SK-N-SH (cell line): ENCODE data around the gene C17orf67.
A peak's percentile ranks its signal among the peaks of the same experiment; 100 is the strongest.

Source experiments
- CTCF ChIP-seq: fragments of 200-600 bp; sonication (generic); IDR thresholded peaks from 2 replicates; pipeline ENCODE4 v1.6.1; 2017; ENCODE audit warnings: antibody characterized with exemption, mild to moderate bottlenecking, moderate library complexity
- FOXJ3 ChIP-seq: sonication (generic); formaldehyde crosslinking; IDR thresholded peaks from 2 replicates; pipeline ENCODE4 v1.5.1; 2020; ENCODE audit warnings: mild to moderate bottlenecking, missing genetic modification reagents
- JUND ChIP-seq: IDR thresholded peaks from 2 replicates; pipeline ENCODE4 v1.4.0; 2012
- MAX ChIP-seq: IDR thresholded peaks from 2 replicates; pipeline ENCODE4 v1.4.0; 2012; ENCODE audit warnings: low read depth
- POLR2AphosphoS5 ChIP-seq: IDR thresholded peaks from 2 replicates; pipeline ENCODE4 v1.6.1; 2012; ENCODE audit warnings: low read depth, low read length
- RCOR1 ChIP-seq: fragments of 150-350 bp; IDR thresholded peaks from 2 replicates; pipeline ENCODE4 v1.6.1; 2017; ENCODE audit warnings: antibody characterized with exemption, low read length
- RFX5 ChIP-seq: IDR thresholded peaks from 2 replicates; pipeline ENCODE4 v1.6.1; 2012; ENCODE audit warnings: mild to moderate bottlenecking, improper control_type of control experiment, low read length
- RXRA ChIP-seq: IDR thresholded peaks from 2 replicates; pipeline ENCODE4 v1.4.0; 2012; ENCODE audit warnings: low read depth, mild to moderate bottlenecking, borderline replicate concordance
- SMC3 ChIP-seq: IDR thresholded peaks from 2 replicates; pipeline ENCODE4 v1.6.1; 2012; ENCODE audit warnings: low read depth, low read length, improper control_type of control experiment
- TAF1 ChIP-seq: IDR thresholded peaks from 2 replicates; pipeline ENCODE4 v1.6.1; 2012; ENCODE audit warnings: low read depth, mild to moderate bottlenecking, low read length, moderate library complexity, borderline replicate concordance
- TEAD4 ChIP-seq: IDR thresholded peaks from 2 replicates; pipeline ENCODE4 v1.4.0; 2012; ENCODE audit warnings: mild to moderate bottlenecking, borderline replicate concordance; ENCODE audit not compliant: insufficient read depth
- TF ChIP-seq, protein P1 (sequence below): fragments of 150-350 bp; IDR thresholded peaks from 2 replicates; pipeline ENCODE4 v1.6.1; 2017; ENCODE audit warnings: antibody characterized with exemption, low read length, low read depth, borderline replicate concordance
- TF ChIP-seq, protein P2 (sequence below): IDR thresholded peaks from 2 replicates; pipeline ENCODE4 v1.6.1; 2012; ENCODE audit warnings: mild to moderate bottlenecking, low read depth, low read length, moderate library complexity

- TF ChIP-seq MAX (no peak), FOXJ3 (no peak), CTCF (peak; percentile 22; the same call in 1 of the 2 replicates), POLR2AphosphoS5 (no peak), SMC3 (no peak), RXRA (no peak), TEAD4 (no peak), TAF1 (no peak), RCOR1 (no peak), JUND (no peak), RFX5 (no peak)
- TF ChIP-seq, protein P1, sequence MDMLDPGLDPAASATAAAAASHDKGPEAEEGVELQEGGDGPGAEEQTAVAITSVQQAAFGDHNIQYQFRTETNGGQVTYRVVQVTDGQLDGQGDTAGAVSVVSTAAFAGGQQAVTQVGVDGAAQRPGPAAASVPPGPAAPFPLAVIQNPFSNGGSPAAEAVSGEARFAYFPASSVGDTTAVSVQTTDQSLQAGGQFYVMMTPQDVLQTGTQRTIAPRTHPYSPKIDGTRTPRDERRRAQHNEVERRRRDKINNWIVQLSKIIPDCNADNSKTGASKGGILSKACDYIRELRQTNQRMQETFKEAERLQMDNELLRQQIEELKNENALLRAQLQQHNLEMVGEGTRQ = no peak
- TF ChIP-seq, protein P2, sequence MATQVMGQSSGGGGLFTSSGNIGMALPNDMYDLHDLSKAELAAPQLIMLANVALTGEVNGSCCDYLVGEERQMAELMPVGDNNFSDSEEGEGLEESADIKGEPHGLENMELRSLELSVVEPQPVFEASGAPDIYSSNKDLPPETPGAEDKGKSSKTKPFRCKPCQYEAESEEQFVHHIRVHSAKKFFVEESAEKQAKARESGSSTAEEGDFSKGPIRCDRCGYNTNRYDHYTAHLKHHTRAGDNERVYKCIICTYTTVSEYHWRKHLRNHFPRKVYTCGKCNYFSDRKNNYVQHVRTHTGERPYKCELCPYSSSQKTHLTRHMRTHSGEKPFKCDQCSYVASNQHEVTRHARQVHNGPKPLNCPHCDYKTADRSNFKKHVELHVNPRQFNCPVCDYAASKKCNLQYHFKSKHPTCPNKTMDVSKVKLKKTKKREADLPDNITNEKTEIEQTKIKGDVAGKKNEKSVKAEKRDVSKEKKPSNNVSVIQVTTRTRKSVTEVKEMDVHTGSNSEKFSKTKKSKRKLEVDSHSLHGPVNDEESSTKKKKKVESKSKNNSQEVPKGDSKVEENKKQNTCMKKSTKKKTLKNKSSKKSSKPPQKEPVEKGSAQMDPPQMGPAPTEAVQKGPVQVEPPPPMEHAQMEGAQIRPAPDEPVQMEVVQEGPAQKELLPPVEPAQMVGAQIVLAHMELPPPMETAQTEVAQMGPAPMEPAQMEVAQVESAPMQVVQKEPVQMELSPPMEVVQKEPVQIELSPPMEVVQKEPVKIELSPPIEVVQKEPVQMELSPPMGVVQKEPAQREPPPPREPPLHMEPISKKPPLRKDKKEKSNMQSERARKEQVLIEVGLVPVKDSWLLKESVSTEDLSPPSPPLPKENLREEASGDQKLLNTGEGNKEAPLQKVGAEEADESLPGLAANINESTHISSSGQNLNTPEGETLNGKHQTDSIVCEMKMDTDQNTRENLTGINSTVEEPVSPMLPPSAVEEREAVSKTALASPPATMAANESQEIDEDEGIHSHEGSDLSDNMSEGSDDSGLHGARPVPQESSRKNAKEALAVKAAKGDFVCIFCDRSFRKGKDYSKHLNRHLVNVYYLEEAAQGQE = no peak
Observed at GRCh38 chr17:56751145-56751738, 82.5 kb downstream of the C17orf67 start.
